NCI-H2196 treated with DMSO at 0.1 percent for 48 hours (cell line): ENCODE data around the gene OR10G8.
A peak's percentile ranks its signal among the peaks of the same experiment; 100 is the strongest.
"Not testable (repeated sequence)": the region's sequence is repeated elsewhere in the genome, so short reads cannot be mapped to it uniquely, and the experiment has no call there.

Source experiments
- DNase-seq: peaks from one replicate; lab custom pipeline; 2025; ENCODE audit not compliant: unreplicated experiment; lab: John Stamatoyannopoulos, UW

OR10G8 gene

GRCh38 chr11:124026498-124026897 is at the start of gene OR10G8:
Gene OR10G8, plus strand, starts transcription at chr11:124026798. Its CDS starts 2,825 bp downstream, at chr11:124029623.
- DNase-seq, result no peak

GRCh38 chr11:123977731-123978347 is 48.8 kb upstream of the OR10G8 start, which contains the start of gene OR10S1:
Gene OR10S1, minus strand, starts transcription at chr11:123977781. Its CDS starts 117 bp downstream, at chr11:123977664.
- no peak for DNase-seq

GRCh38 chr11:123979311-123979710 is 47.3 kb upstream of the OR10G8 start:
- no peak for DNase-seq

GRCh38 chr11:123995119-123995518 is 31.5 kb upstream of the OR10G8 start, which contains the start of gene OR10G6:
Gene OR10G6, minus strand, starts transcription at chr11:123995161. Its CDS starts 0 bp downstream, at chr11:123995161.
- no peak for DNase-seq

GRCh38 chr11:124012697-124013096 is 13.9 kb upstream of the OR10G8 start, which contains the start of gene OR10G4:
Gene OR10G4, plus strand, starts transcription at chr11:124012997. Its CDS starts 2,578 bp downstream, at chr11:124015575.
- DNase-seq, result no peak

- not testable (repeated sequence) for DNase-seq
Measured at GRCh38 chr11:124015837-124016236, 10.8 kb upstream of the OR10G8 start.

GRCh38 chr11:124036666-124037065 is 10.1 kb downstream of the OR10G8 start:
- DNase-seq, result no peak

- no peak for DNase-seq
Measured at GRCh38 chr11:124039557-124039956, 13.0 kb downstream of the OR10G8 start.

- DNase-seq, result no peak
Measured at GRCh38 chr11:124041254-124041653, 14.7 kb downstream of the OR10G8 start, which contains the start of gene OR10G7. Gene OR10G7, minus strand, starts transcription at chr11:124041325. Its CDS starts 2,324 bp downstream, at chr11:124039001.

GRCh38 chr11:124043420-124043819 is 16.8 kb downstream of the OR10G8 start:
- no peak for DNase-seq

- DNase-seq, result no peak
Measured at GRCh38 chr11:124050748-124051147, 24.1 kb downstream of the OR10G8 start.

GRCh38 chr11:124052966-124053365 is 26.4 kb downstream of the OR10G8 start:
- DNase-seq, result no peak

- no peak for DNase-seq
Measured at GRCh38 chr11:124068601-124069110, 42.1 kb downstream of the OR10G8 start.

- no peak for DNase-seq
Measured at GRCh38 chr11:124069429-124070401, 43.1 kb downstream of the OR10G8 start.

GRCh38 chr11:124070915-124071622 is 44.5 kb downstream of the OR10G8 start:
- DNase-seq, result peak; percentile 9

GRCh38 chr11:124071623-124071948 is 45.0 kb downstream of the OR10G8 start:
- no peak for DNase-seq

GRCh38 chr11:124072147-124072546 is 45.5 kb downstream of the OR10G8 start:
- DNase-seq, result no peak

- no peak for DNase-seq
Measured at GRCh38 chr11:124074554-124074953, 48.0 kb downstream of the OR10G8 start.

GRCh38 chr11:124075492-124075840 is 48.9 kb downstream of the OR10G8 start:
- DNase-seq, result no peak

GRCh38 chr11:124075841-124076651 is 49.4 kb downstream of the OR10G8 start:
- no peak for DNase-seq
